Measurements from ENCODE around the gene GRIK3. TPM values are rescaled to one million over a fixed set of nuclear protein-coding genes. Genes with fewer than 3 reads are reported as not detected.

Gene GRIK3
- total RNA-seq, 1 donor from 2014 or later: not detected

DNA sequence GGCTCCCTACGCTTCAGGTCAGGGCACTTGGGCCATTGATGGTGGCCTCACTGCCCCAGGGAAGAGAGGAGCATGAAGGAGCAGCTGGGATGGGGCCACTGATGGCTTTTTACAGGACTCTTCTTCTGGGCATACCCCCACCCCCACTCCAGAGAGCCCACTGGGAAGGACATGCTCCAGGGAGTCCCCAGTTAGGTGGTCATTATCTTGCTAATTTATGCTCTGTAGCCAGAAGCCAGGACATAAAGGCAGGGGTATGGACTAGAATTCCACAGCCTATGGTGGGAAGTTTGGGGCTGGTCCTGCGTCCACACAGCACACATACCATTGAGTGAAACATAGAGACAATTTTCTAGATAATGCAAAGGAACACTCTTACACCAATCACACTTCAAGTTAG is 8.8 kb upstream of the GRIK3 start:
- TF ChIP-seq, protein P1, sequence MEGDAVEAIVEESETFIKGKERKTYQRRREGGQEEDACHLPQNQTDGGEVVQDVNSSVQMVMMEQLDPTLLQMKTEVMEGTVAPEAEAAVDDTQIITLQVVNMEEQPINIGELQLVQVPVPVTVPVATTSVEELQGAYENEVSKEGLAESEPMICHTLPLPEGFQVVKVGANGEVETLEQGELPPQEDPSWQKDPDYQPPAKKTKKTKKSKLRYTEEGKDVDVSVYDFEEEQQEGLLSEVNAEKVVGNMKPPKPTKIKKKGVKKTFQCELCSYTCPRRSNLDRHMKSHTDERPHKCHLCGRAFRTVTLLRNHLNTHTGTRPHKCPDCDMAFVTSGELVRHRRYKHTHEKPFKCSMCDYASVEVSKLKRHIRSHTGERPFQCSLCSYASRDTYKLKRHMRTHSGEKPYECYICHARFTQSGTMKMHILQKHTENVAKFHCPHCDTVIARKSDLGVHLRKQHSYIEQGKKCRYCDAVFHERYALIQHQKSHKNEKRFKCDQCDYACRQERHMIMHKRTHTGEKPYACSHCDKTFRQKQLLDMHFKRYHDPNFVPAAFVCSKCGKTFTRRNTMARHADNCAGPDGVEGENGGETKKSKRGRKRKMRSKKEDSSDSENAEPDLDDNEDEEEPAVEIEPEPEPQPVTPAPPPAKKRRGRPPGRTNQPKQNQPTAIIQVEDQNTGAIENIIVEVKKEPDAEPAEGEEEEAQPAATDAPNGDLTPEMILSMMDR (IDR thresholded peaks at IDR 0.05; ENCODE audit: unreplicated experiment): no peak
- Mint-ChIP-seq H3K4me1 (no peaks in the 10 kb centered on the region), H3K4me3 (no peak overlapping the region), H3K9me3 (no peaks in the 10 kb centered on the region), H3K27me3 (ENCODE audit: low read depth) (peaks cover 93% of the 10 kb centered on the region), H3K27ac (no peak overlapping the region), H3K36me3 (no peaks in the 10 kb centered on the region)
- no peak for DNase-seq (ENCODE audit: low spot score in 2 of 2, unreplicated experiment in 2 of 2)

DNA sequence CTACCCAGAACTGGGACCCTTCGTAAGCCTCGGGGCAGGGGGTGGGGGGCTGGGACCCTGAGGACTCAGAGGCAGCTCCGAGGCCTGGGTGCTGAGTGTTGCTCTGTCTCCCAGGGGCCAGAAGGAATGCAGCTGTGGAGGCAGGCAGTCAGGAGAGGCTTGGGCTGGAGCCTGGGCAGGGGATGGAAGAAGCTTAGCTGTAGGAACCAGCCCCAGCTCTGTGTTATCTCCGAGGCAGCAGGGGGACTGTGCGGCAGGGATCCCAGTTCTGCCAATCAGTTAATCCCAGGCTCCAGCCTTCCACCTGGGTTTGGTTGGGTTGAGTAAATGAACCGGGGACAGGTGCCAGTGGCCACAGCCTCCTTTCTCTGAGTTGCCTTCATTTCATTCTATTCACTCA is 8.2 kb upstream of the GRIK3 start:
- H3K27me3 Mint-ChIP-seq (ENCODE audit: low read depth): peaks cover 93% of the 10 kb centered on the region
- no peaks in the 10 kb centered on the region for H3K36me3 Mint-ChIP-seq
- TF ChIP-seq, protein P1 (IDR thresholded peaks at IDR 0.05; ENCODE audit: unreplicated experiment): no peak
- DNase-seq (ENCODE audit: low spot score in 2 of 2, unreplicated experiment in 2 of 2): no peak
- no peak overlapping the region for H3K27ac Mint-ChIP-seq
- no peaks in the 10 kb centered on the region for H3K9me3 Mint-ChIP-seq
- H3K4me3 Mint-ChIP-seq: no peak overlapping the region
- no peaks in the 10 kb centered on the region for H3K4me1 Mint-ChIP-seq

DNA sequence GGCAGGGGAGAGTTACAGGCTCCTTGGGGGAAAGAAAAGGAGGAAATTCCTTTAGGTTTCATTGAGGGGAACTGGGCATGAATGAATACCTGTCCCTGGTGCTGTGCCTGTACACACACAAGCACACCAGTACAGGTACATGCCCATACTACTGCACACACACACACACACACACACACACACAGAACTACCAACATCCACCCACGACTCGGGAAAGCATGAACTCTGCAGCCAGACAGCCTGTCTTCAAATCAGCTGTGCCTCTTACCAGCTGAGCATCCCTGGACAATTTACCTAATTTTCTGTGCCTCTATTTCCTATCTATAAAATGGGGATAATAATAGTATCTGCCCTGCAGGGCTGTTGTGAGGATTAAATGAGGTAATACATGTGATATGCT is 7.2 kb upstream of the GRIK3 start:
- Mint-ChIP-seq H3K27me3 (ENCODE audit: low read depth) (peaks cover 95% of the 10 kb centered on the region), H3K27ac (no peak overlapping the region), H3K9me3 (no peaks in the 10 kb centered on the region), H3K4me3 (no peak overlapping the region), H3K4me1 (no peaks in the 10 kb centered on the region), H3K36me3 (no peaks in the 10 kb centered on the region)
- no peak for DNase-seq (ENCODE audit: low spot score in 2 of 2, unreplicated experiment in 2 of 2)
- TF ChIP-seq, protein P1 (IDR thresholded peaks at IDR 0.05; ENCODE audit: unreplicated experiment): no peak

DNA sequence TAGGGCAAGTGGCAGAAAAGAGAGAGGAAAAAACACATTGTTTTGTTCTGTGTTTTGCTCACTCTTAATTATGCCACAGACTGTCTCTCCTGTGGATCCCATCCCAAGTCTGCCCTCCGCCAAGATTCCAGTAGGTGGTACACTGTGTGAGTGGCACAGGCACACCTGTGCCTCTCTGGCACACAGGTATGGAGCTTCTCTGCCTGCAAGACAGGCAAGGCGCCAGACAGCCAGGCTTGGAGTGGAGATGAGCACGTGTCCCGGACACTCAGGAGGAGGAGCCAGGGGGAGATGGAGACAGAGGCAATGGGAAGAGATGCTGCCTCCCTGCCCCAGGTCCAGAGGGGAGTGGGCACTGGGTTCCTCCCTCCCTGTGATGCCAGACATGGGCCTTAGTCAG is 6.5 kb upstream of the GRIK3 start:
- no peaks in the 10 kb centered on the region for H3K9me3 Mint-ChIP-seq
- DNase-seq (ENCODE audit: low spot score in 2 of 2, unreplicated experiment in 2 of 2): no peak
- no peak overlapping the region for H3K27ac Mint-ChIP-seq
- H3K4me1 Mint-ChIP-seq: peaks cover 2% of the 10 kb centered on the region
- TF ChIP-seq, protein P1 (IDR thresholded peaks at IDR 0.05; ENCODE audit: unreplicated experiment): no peak
- peaks cover 95% of the 10 kb centered on the region for H3K27me3 Mint-ChIP-seq (ENCODE audit: low read depth)
- no peak overlapping the region for H3K4me3 Mint-ChIP-seq
- no peaks in the 10 kb centered on the region for H3K36me3 Mint-ChIP-seq

DNA sequence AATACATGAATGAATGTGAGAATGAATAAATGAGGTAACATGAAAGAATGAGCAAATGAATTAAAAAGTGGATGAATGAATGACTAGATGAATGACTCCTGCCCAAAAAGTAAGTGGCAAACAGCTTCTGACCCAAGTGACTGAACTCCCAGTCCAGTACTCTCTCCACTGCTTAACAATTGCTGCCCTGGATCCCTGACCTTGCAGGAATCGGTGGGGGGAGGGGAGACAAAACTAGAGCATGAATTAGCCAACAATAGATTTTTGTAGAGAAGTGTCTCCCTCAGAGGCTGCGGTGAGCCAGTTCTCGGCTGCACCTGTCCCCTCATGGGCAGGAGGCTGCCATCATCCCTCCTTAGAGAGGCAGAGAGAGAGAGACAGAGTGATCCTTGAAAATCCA is 5.9 kb upstream of the GRIK3 start:
- TF ChIP-seq, protein P1 (IDR thresholded peaks at IDR 0.05; ENCODE audit: unreplicated experiment): no peak
- Mint-ChIP-seq H3K36me3 (no peaks in the 10 kb centered on the region), H3K4me3 (no peak overlapping the region), H3K9me3 (no peaks in the 10 kb centered on the region), H3K27me3 (ENCODE audit: low read depth) (peaks cover 99% of the 10 kb centered on the region), H3K27ac (no peak overlapping the region), H3K4me1 (peaks cover 7% of the 10 kb centered on the region)
- DNase-seq (ENCODE audit: low spot score in 2 of 2, unreplicated experiment in 2 of 2): no peak
